ENCODE data around the gene SHISAL1.

SHISAL1 gene

GRCh38 chr22:44225091-44225689 is 87.6 kb downstream of the SHISAL1 start:
- Histone ChIP-seq H3K79me2 (ENCODE audit: insufficient read depth, low read length) (no peaks in the 10 kb centered on the region), H3K9ac (ENCODE audit: low read depth, low read length) (no peak overlapping the region), H3K27ac (ENCODE audit: low read length) (no peak overlapping the region), H3K27me3 (ENCODE audit: insufficient read depth, low read length, poor library complexity) (no peaks in the 10 kb centered on the region), H3K4me2 (ENCODE audit: insufficient read depth, low read length) (no peak overlapping the region), H4K20me1 (ENCODE audit: insufficient read depth, low read length) (no peaks in the 10 kb centered on the region), H3K9me3 (ENCODE audit: insufficient read depth, low read length, severe bottlenecking) (peaks cover 5% of the 10 kb centered on the region), H3K36me3 (ENCODE audit: insufficient read depth, low read length) (no peaks in the 10 kb centered on the region), H2AFZ (ENCODE audit: low read depth, low read length) (no peak overlapping the region), H3K4me3 (ENCODE audit: low read depth in 1 of 2, low read length in 2 of 2) (no peak overlapping the region), H3K4me1 (ENCODE audit: insufficient read depth, low read length) (no peaks in the 10 kb centered on the region)
- TF ChIP-seq EZH2 (IDR thresholded peaks at IDR 0.05; ENCODE audit: borderline replicate concordance, low read depth, low read length, severe bottlenecking) (no peak), CTCF (IDR thresholded peaks at IDR 0.05; ENCODE audit: borderline replicate concordance, extremely low read depth, low read length, poor library complexity, severe bottlenecking) (no peak)
- no peak for DNase-seq
- ATAC-seq (ENCODE audit: insufficient read depth, low read depth): no peak

GRCh38 chr22:44224166-44224565 is 88.6 kb downstream of the SHISAL1 start:
- no peak overlapping the region for H3K27ac ChIP-seq (ENCODE audit: low read length)
- H3K27me3 ChIP-seq (ENCODE audit: insufficient read depth, low read length, poor library complexity): no peaks in the 10 kb centered on the region
- no peaks in the 10 kb centered on the region for H3K4me1 ChIP-seq (ENCODE audit: insufficient read depth, low read length)
- H3K36me3 ChIP-seq (ENCODE audit: insufficient read depth, low read length): no peaks in the 10 kb centered on the region
- H3K4me3 ChIP-seq (ENCODE audit: low read depth in 1 of 2, low read length in 2 of 2): no peak overlapping the region
- no peak overlapping the region for H3K9ac ChIP-seq (ENCODE audit: low read depth, low read length)
- ATAC-seq (ENCODE audit: insufficient read depth, low read depth) (no peak), DNase-seq (no peak)
- TF ChIP-seq EZH2 (IDR thresholded peaks at IDR 0.05; ENCODE audit: borderline replicate concordance, low read depth, low read length, severe bottlenecking) (no peak), CTCF (IDR thresholded peaks at IDR 0.05; ENCODE audit: borderline replicate concordance, extremely low read depth, low read length, poor library complexity, severe bottlenecking) (no peak)
- no peak overlapping the region for H2AFZ ChIP-seq (ENCODE audit: low read depth, low read length)
- no peaks in the 10 kb centered on the region for H3K9me3 ChIP-seq (ENCODE audit: insufficient read depth, low read length, severe bottlenecking)
- no peak overlapping the region for H3K4me2 ChIP-seq (ENCODE audit: insufficient read depth, low read length)
- H4K20me1 ChIP-seq (ENCODE audit: insufficient read depth, low read length): no peaks in the 10 kb centered on the region
- H3K79me2 ChIP-seq (ENCODE audit: insufficient read depth, low read length): no peaks in the 10 kb centered on the region

DNA sequence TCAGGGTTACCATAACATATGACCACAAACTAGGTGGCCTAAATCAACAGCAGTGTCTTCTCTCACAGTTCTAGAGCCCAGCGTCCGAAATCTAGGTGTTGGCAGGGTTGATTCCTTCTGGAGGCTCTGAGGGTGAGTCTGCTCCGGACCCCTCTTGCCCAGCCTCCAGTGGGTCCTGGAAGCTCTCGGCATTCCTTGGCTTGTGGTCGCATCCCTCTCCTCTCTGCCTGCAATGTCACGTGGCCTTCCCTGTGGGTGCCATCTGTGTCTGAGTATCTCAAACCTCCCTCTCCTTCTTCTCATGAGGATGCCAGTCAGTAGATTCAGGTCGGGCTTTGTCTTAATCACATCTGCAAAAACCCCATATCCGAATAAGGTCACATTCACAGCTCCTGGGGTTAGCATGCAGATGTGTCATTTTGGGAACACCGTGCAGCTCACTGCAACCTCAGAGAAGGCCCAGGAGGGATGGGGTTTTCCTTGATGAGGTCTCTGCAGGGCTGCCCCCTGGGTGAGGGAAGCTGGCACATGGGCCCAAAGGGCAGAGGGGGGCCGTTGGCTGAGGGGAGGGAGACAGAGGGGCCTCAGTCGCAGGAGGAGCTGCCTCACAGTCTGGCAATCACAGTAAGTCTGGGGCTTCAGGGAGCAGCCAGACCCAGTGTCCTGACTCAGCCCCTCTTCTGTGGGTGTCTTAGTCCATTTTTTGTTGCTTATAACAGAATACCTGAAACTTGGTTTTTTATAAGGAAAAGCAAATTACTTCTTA is 90.9 kb downstream of the SHISAL1 start:
- Histone ChIP-seq H3K4me3 (ENCODE audit: low read depth in 1 of 2, low read length in 2 of 2) (no peak overlapping the region), H3K9ac (ENCODE audit: low read depth, low read length) (no peak overlapping the region), H3K36me3 (ENCODE audit: insufficient read depth, low read length) (no peaks in the 10 kb centered on the region), H3K4me1 (ENCODE audit: insufficient read depth, low read length) (no peaks in the 10 kb centered on the region), H3K9me3 (ENCODE audit: insufficient read depth, low read length, severe bottlenecking) (no peaks in the 10 kb centered on the region), H3K4me2 (ENCODE audit: insufficient read depth, low read length) (no peak overlapping the region), H3K27ac (ENCODE audit: low read length) (no peak overlapping the region), H2AFZ (ENCODE audit: low read depth, low read length) (no peak overlapping the region), H3K27me3 (ENCODE audit: insufficient read depth, low read length, poor library complexity) (no peaks in the 10 kb centered on the region), H3K79me2 (ENCODE audit: insufficient read depth, low read length) (no peaks in the 10 kb centered on the region), H4K20me1 (ENCODE audit: insufficient read depth, low read length) (no peaks in the 10 kb centered on the region)
- DNase-seq: no peak
- ATAC-seq (ENCODE audit: insufficient read depth, low read depth): no peak
- TF ChIP-seq CTCF (IDR thresholded peaks at IDR 0.05; ENCODE audit: borderline replicate concordance, extremely low read depth, low read length, poor library complexity, severe bottlenecking) (no peak), EZH2 (IDR thresholded peaks at IDR 0.05; ENCODE audit: borderline replicate concordance, low read depth, low read length, severe bottlenecking) (no peak)
